Measurements from ENCODE around the gene SLC4A4.

SLC4A4 gene

DNA sequence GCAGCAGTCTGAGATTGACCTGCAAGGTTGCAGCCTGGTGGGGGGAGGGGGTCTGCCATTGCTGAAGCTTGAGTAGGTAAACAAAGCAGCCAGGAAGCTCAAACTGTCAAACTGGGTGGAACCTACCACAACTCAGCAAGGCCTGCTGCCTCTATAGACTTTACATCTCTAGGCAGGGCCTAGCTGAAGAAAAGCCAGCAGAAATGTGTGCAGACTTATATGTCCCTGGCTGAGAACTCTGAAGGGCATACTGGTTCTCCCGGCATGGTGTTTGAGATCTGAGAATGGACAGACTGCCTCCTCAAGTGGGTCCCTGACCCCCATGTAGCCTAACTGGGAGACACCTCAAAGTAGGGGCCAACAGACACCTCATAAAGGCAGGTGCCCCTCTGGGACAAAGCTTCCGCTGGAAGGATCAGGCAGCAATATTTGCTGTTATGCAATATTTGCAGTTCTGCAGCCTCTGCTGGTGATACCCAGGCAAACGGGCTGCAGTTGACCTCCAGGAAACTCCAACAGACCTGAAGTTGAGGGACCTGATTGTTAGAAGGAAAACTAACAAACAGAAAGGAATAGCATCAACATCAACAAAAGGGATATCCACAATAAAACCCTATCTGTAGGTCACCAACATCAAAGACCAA, 277.5 kb downstream of the SLC4A4 start:
- H3K27ac ChIP-seq (ENCODE audit: poor library complexity, severe bottlenecking), result no peak overlapping the region
- no peaks in the 10 kb centered on the region for H3K4me1 ChIP-seq (ENCODE audit: insufficient read depth, poor library complexity, severe bottlenecking)
- ATAC-seq (ENCODE audit: low read depth) (no peak), DNase-seq (ENCODE audit: low spot score) (no peak)
- no peaks in the 10 kb centered on the region for H3K9me3 ChIP-seq (ENCODE audit: severe bottlenecking)
- TF ChIP-seq, protein P1, sequence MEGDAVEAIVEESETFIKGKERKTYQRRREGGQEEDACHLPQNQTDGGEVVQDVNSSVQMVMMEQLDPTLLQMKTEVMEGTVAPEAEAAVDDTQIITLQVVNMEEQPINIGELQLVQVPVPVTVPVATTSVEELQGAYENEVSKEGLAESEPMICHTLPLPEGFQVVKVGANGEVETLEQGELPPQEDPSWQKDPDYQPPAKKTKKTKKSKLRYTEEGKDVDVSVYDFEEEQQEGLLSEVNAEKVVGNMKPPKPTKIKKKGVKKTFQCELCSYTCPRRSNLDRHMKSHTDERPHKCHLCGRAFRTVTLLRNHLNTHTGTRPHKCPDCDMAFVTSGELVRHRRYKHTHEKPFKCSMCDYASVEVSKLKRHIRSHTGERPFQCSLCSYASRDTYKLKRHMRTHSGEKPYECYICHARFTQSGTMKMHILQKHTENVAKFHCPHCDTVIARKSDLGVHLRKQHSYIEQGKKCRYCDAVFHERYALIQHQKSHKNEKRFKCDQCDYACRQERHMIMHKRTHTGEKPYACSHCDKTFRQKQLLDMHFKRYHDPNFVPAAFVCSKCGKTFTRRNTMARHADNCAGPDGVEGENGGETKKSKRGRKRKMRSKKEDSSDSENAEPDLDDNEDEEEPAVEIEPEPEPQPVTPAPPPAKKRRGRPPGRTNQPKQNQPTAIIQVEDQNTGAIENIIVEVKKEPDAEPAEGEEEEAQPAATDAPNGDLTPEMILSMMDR (IDR thresholded peaks at IDR 0.05; ENCODE audit: poor library complexity, severe bottlenecking), result no peak
- no peak overlapping the region for H3K4me3 ChIP-seq (ENCODE audit: severe bottlenecking)
- H3K27me3 ChIP-seq (ENCODE audit: insufficient read depth, poor library complexity, severe bottlenecking), result no peaks in the 10 kb centered on the region
- H3K36me3 ChIP-seq (ENCODE audit: low read depth), result no peaks in the 10 kb centered on the region
